ENCODE data around the gene TMEM184A. TPM values are rescaled to one million over a fixed set of nuclear protein-coding genes. Genes with fewer than 3 reads are reported as not detected.

TMEM184A gene
- total and polyA plus RNA-seq, 2 of the 8 experiments (the other 6 are each of a cell fraction or from before 2014, with no cell fraction given) = 1.8 to 2.1 TPM

DNA sequence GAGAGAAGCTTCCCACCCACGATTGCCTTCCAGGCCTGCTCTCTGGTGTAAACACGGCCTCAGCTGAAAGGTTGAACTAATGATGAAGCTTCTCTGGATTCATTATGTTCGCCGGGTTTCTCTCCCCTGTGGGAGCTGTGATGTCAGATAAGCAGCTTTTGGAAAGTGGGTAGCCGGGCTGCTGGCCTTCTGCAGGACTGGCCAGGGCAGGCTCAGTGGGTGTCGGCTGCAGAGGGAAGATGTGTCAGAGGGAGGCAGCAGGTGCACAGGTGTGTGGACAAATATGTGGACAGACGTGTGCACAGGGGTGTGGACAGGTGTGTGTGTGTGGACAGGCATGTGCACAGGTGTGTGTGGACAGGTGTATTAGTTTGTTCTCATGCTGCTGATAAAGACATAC lies 42.3 kb upstream of the TMEM184A start:
- Histone ChIP-seq H3K27me3 (replicated peaks in 1 of 4; ENCODE audit: control insufficient read depth in 3 of 4, extremely low read depth in 1 of 4, insufficient read depth in 3 of 4, low read length in 3 of 4) (no peaks in the 10 kb centered on the region), H3K56ac (replicated peaks; ENCODE audit: insufficient read length, low read depth, low read length) (no peak overlapping the region), H3K23ac (ENCODE audit: insufficient read length) (no peak overlapping the region), H3K27ac (ENCODE audit: low read depth, low read length) (no peak overlapping the region), H3K23me2 (ENCODE audit: low read depth, low read length) (peaks cover 15% of the 10 kb centered on the region; the same call in 1 of the 2 replicates), H2BK12ac (ENCODE audit: low read depth, low read length) (no peak overlapping the region), H2AK5ac (ENCODE audit: low read depth, low read length) (no peak overlapping the region), H3K79me1 (ENCODE audit: low read depth, low read length) (no peaks in the 10 kb centered on the region), H3K4ac (replicated peaks; ENCODE audit: insufficient read length, low read depth, low read length) (no peak overlapping the region), H3K14ac (ENCODE audit: insufficient read length) (no peak overlapping the region), H3K9ac (replicated peaks in 1 of 4; ENCODE audit: extremely low read depth in 1 of 4, low read depth in 3 of 4, low read length in 3 of 4) (no peak overlapping the region), H4K91ac (replicated peaks; ENCODE audit: insufficient read length, low read length) (no peak overlapping the region), H3K4me2 (ENCODE audit: insufficient read depth in 1 of 2, low read depth in 2 of 2, low read length in 2 of 2) (no peak overlapping the region), H2BK15ac (ENCODE audit: low read length) (no peak overlapping the region), H2BK120ac (replicated peaks; ENCODE audit: low read depth, low read length) (no peak overlapping the region), H3K9me3 (ENCODE audit: insufficient read depth in 2 of 2, low read depth in 1 of 2, low read length in 1 of 2) (no peaks in the 10 kb centered on the region), H3K4me1 (replicated peaks in 1 of 4; ENCODE audit: control insufficient read depth in 3 of 4, insufficient read depth in 4 of 4, low read length in 3 of 4) (no peaks in the 10 kb centered on the region), H3K18ac (ENCODE audit: extremely low read depth, low read length) (no peak overlapping the region; the same call in 1 of the 2 replicates), H2BK20ac (ENCODE audit: low read length) (no peak overlapping the region), H3K36me3 (ENCODE audit: control insufficient read depth in 2 of 4, insufficient read depth in 4 of 4, low read length in 3 of 4) (no peaks in the 10 kb centered on the region), H4K5ac (ENCODE audit: insufficient read length, low read depth, low read length) (no peak overlapping the region), H3K4me3 (ENCODE audit: extremely low read depth in 1 of 4, insufficient read depth in 2 of 4, low read depth in 3 of 4, low read length in 4 of 4) (no peak overlapping the region), H4K20me1 (replicated peaks in 1 of 2; ENCODE audit: control insufficient read depth in 1 of 2, insufficient read depth in 2 of 2, low read length in 2 of 2) (peaks cover 0 to 5% of the 10 kb centered on the region in 2 experiments), H4K8ac (ENCODE audit: extremely low read depth, insufficient read depth, low read length) (no peak overlapping the region), H2BK5ac (ENCODE audit: low read depth, low read length) (no peak overlapping the region), H3K79me2 (ENCODE audit: control insufficient read depth in 1 of 2, insufficient read depth in 2 of 2, low read length in 2 of 2) (no peaks in the 10 kb centered on the region), H2AFZ (ENCODE audit: low read length) (no peak overlapping the region)
- FAIRE-seq (no peak), DNase-seq (ENCODE audit: low read depth in 1 of 2, low spot score in 2 of 2) (no peak)
- WGBS, 2 experiments (ENCODE audit: extremely low coverage in 1 of 2, insufficient coverage in 1 of 2, insufficient read length in 1 of 2, insufficient replicate concordance in 2 of 2, low coverage in 1 of 2, low lambda C conversion rate in 2 of 2, missing lambda C conversion rate in 1 of 2) = 86% methylated on average over 7 of the region's 7 CpGs; no CpG with 5 or more reads in 1 of the 2 experiments
- ChIA-PET CTCF (ENCODE audit: partially characterized antibody) (interaction anchor here (1.3 to 2.3 kb wide), 4 partner anchors 10 to 610 kb away, joined by 3 to 6 read pairs (median 4); no protein-coding TSS in a partner anchor), POLR2A (ENCODE audit: partially characterized antibody) (no interaction called here)
- TF ChIP-seq ATF3 (IDR thresholded peaks at IDR 0.05; ENCODE audit: insufficient read depth, low read depth, low read length) = no peak
